ENCODE measurements around the gene ADIG.
"Not testable (repeated sequence)": the region's sequence is repeated elsewhere in the genome, so short reads cannot be mapped to it uniquely, and the experiment has no call there.

Gene ADIG

GRCh38 chr20:38573413-38573812, 7.6 kb upstream of the ADIG start:
- DNase-seq (ENCODE audit: low read depth in 2 of 2) = no peak

GRCh38 chr20:38579219-38579910, 1.6 kb upstream of the ADIG start:
- no peak for DNase-seq (ENCODE audit: low read depth in 2 of 2)

GRCh38 chr20:38579921-38580320, 1.1 kb upstream of the ADIG start:
- DNase-seq (ENCODE audit: low read depth in 2 of 2) = no peak

- DNase-seq (ENCODE audit: low read depth in 2 of 2) = no peak
Measured at GRCh38 chr20:38581830-38582358, 897 bp downstream of the ADIG start.

GRCh38 chr20:38583306-38583705, 2.3 kb downstream of the ADIG start:
- DNase-seq (ENCODE audit: low read depth in 2 of 2) = no peak

GRCh38 chr20:38584099-38584763, 3.2 kb downstream of the ADIG start:
- DNase-seq (ENCODE audit: low read depth in 2 of 2) = no peak

GRCh38 chr20:38585404-38586180, 4.6 kb downstream of the ADIG start:
- no peak for DNase-seq (ENCODE audit: low read depth in 2 of 2)

- DNase-seq (ENCODE audit: low read depth in 2 of 2) = no peak
Measured at GRCh38 chr20:38586181-38586525, 5.2 kb downstream of the ADIG start.

GRCh38 chr20:38588303-38588702, 7.3 kb downstream of the ADIG start:
- DNase-seq (ENCODE audit: low read depth in 2 of 2) = no peak

- no peak for DNase-seq (ENCODE audit: low read depth in 2 of 2)
Measured at GRCh38 chr20:38589351-38589750, 8.4 kb downstream of the ADIG start.

- no peak for DNase-seq (ENCODE audit: low read depth in 2 of 2)
Measured at GRCh38 chr20:38589967-38590675, 9.1 kb downstream of the ADIG start.

GRCh38 chr20:38590676-38591473, 9.9 kb downstream of the ADIG start:
- DNase-seq (ENCODE audit: low read depth in 2 of 2) = no peak

GRCh38 chr20:38591474-38592410, 10.7 kb downstream of the ADIG start:
- no peak for DNase-seq (ENCODE audit: low read depth in 2 of 2)

- not testable (repeated sequence) for DNase-seq (ENCODE audit: low read depth in 2 of 2)
Measured at GRCh38 chr20:38592411-38592790, 11.4 kb downstream of the ADIG start.

GRCh38 chr20:38594281-38594680, 13.3 kb downstream of the ADIG start:
- DNase-seq (ENCODE audit: low read depth in 2 of 2) = not testable (repeated sequence)

GRCh38 chr20:38595886-38596285, 14.9 kb downstream of the ADIG start:
- not testable (repeated sequence) for DNase-seq (ENCODE audit: low read depth in 2 of 2)

- no peak for DNase-seq (ENCODE audit: low read depth in 2 of 2)
Measured at GRCh38 chr20:38599410-38599882, 18.4 kb downstream of the ADIG start.

- no peak for DNase-seq (ENCODE audit: low read depth in 2 of 2)
Measured at GRCh38 chr20:38600057-38600456, 19.1 kb downstream of the ADIG start.

- no peak for DNase-seq (ENCODE audit: low read depth in 2 of 2)
Measured at GRCh38 chr20:38601216-38602184, 20.5 kb downstream of the ADIG start, which contains the start of gene ARHGAP40. Gene ARHGAP40 (plus strand): TSS chr20:38601809.
